MM.1S (cell line): ENCODE measurements around the gene FGD2.

Experiments
- CTCF ChIP-seq: fragments of 300-600 bp; sonication (generic); IDR thresholded peaks from 2 replicates; pipeline ENCODE4 v1.5.1; 2016; ENCODE audit warnings: antibody characterized with exemption, low read length, mixed read lengths
- EZH2 ChIP-seq: fragments of 300-600 bp; sonication (generic); optimal IDR thresholded peaks from 2 replicates; pipeline ENCODE3; 2017; ENCODE audit warnings: low read depth, mild to moderate bottlenecking, antibody characterized with exemption, low read length, mixed read lengths
- EZH2phosphoT487 ChIP-seq: fragments of 300-600 bp; sonication (generic); IDR thresholded peaks from 2 replicates; pipeline ENCODE4 v1.6.1; 2018; ENCODE audit warnings: antibody characterized with exemption, low read length

GRCh38 chr6:36998723-36999038 is 6.8 kb upstream of the FGD2 start:
- TF ChIP-seq CTCF (no peak), EZH2 (no peak), EZH2phosphoT487 (no peak)
